Adrenal gland (tissue), 5 donors: ENCODE data around the gene PGM2.
"Not testable (repeated sequence)": the region's sequence is repeated elsewhere in the genome, so short reads cannot be mapped to it uniquely, and the experiment has no call there.

Experiments
- POLR2A ChIP-seq, 2 donors: fragments of 450-650 bp; IDR thresholded peaks; one replicate each; pipeline ENCODE4 v1.6.1; 2017; ENCODE audit warnings: antibody characterized with exemption in 2 of 2, mild to moderate bottlenecking in 2 of 2, moderate library complexity in 1 of 2
- TF ChIP-seq, protein P1 (sequence below), 6 experiments: fragments of 450-650 bp in 4 of 6; fragments of 200-600 bp in 2 of 6; sonication (generic) in 1 of 6; IDR thresholded peaks; 1 replicate in 5 of 6; 2 replicates in 1 of 6; pipeline versions ENCODE4 v1.5.1 to v1.8.0; 2016 to 2021; ENCODE audit warnings: antibody characterized with exemption in 6 of 6, mild to moderate bottlenecking in 2 of 6, moderate library complexity in 1 of 6
- donor health status: DM: no; HTN: no; CAD: no.

DNA sequence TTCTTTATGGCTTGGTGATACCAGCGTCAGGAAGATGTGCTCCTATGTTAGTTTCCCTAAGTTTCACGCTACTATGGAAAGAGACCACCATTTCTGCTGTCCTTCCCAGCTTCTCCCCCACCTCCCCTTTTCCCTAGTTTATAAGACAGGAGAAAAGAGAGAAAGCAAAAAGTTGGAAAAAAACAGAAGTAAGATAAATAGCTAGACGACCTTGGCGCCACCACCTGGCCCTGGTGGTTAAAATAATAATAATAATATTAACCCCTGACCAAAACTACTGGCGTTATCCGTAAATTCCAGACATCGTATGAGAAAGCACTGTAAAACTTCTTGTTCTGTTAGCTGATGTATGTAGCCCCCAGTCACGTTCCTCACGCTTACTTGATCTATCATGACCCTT lies 985 bp upstream of the PGM2 start:
- TF ChIP-seq, protein P1, sequence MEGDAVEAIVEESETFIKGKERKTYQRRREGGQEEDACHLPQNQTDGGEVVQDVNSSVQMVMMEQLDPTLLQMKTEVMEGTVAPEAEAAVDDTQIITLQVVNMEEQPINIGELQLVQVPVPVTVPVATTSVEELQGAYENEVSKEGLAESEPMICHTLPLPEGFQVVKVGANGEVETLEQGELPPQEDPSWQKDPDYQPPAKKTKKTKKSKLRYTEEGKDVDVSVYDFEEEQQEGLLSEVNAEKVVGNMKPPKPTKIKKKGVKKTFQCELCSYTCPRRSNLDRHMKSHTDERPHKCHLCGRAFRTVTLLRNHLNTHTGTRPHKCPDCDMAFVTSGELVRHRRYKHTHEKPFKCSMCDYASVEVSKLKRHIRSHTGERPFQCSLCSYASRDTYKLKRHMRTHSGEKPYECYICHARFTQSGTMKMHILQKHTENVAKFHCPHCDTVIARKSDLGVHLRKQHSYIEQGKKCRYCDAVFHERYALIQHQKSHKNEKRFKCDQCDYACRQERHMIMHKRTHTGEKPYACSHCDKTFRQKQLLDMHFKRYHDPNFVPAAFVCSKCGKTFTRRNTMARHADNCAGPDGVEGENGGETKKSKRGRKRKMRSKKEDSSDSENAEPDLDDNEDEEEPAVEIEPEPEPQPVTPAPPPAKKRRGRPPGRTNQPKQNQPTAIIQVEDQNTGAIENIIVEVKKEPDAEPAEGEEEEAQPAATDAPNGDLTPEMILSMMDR (IDR thresholded peaks at IDR 0.05), result peak in 3 of 6 experiments; percentile 4 to 29 (median 19)
- TF ChIP-seq POLR2A (IDR thresholded peaks at IDR 0.05), result not testable (repeated sequence)
